NB4 (cell line): ENCODE measurements around the gene LSAMP.

ENCODE experiments used
- CTCF ChIP-seq: IDR thresholded peaks from one replicate; pipeline ENCODE4 v1.5.1; 2012; ENCODE audit warnings: low read depth, low read length
- MAX ChIP-seq: IDR thresholded peaks from 2 replicates; pipeline ENCODE4 v1.6.1; 2011; ENCODE audit warnings: low read depth, low read length
- POLR2A ChIP-seq: IDR thresholded peaks from 2 replicates; pipeline ENCODE4 v1.6.1; 2011; ENCODE audit warnings: mild to moderate bottlenecking; ENCODE audit not compliant: insufficient read length; ENCODE audit errors: extremely low read depth

GRCh38 chr3:116051040-116051439 is 394.2 kb downstream of the LSAMP start:
- no peak for TF ChIP-seq CTCF
- no peak for TF ChIP-seq POLR2A
- no peak for TF ChIP-seq MAX
